ENCODE results near the gene CDH20. TPM values are rescaled to one million over a fixed set of nuclear protein-coding genes. Genes with fewer than 3 reads are reported as not detected.

Gene CDH20
- total and polyA plus RNA-seq, 10 donors: 0.04 to 0.05 TPM; not detected in 8

- no peaks in the 10 kb centered on the region for H3K27me3 ChIP-seq (replicated peaks in 1 of 7)
- H3K27ac ChIP-seq: no peak overlapping the region
- intact Hi-C loops (cut with DNase I; ENCODE audit: low total_unique reads): no loop called here
- no peak for TF ChIP-seq POLR2AphosphoS5 (IDR thresholded peaks at IDR 0.05)
- TF ChIP-seq POLR2A (IDR thresholded peaks at IDR 0.05): no peak
- TF ChIP-seq, protein P1, sequence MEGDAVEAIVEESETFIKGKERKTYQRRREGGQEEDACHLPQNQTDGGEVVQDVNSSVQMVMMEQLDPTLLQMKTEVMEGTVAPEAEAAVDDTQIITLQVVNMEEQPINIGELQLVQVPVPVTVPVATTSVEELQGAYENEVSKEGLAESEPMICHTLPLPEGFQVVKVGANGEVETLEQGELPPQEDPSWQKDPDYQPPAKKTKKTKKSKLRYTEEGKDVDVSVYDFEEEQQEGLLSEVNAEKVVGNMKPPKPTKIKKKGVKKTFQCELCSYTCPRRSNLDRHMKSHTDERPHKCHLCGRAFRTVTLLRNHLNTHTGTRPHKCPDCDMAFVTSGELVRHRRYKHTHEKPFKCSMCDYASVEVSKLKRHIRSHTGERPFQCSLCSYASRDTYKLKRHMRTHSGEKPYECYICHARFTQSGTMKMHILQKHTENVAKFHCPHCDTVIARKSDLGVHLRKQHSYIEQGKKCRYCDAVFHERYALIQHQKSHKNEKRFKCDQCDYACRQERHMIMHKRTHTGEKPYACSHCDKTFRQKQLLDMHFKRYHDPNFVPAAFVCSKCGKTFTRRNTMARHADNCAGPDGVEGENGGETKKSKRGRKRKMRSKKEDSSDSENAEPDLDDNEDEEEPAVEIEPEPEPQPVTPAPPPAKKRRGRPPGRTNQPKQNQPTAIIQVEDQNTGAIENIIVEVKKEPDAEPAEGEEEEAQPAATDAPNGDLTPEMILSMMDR (IDR thresholded peaks at IDR 0.05 in 8 of 11, conservative IDR thresholded peaks at IDR 0.05 in 3 of 11): no peak
- peaks cover 0 to 1% (median 0%) of the 10 kb centered on the region in 8 donors for H3K9me3 ChIP-seq
- 84 to 94% (median 86%) methylated on average over 3 of the region's 3 CpGs for WGBS, 5 donors
- H3K4me3 ChIP-seq: no peak overlapping the region
- no peaks in the 10 kb centered on the region for H3K36me3 ChIP-seq
- no peak for DNase-seq
- no peaks in the 10 kb centered on the region for H3K4me1 ChIP-seq
Measured at GRCh38 chr18:61466736-61467135, 133.5 kb downstream of the CDH20 start.

GRCh38 chr18:61470031-61470674 is 136.9 kb downstream of the CDH20 start:
- WGBS, 5 donors: 90 to 95% (median 92%) methylated on average over 16 of the region's 16 CpGs
- DNase-seq: no peak

DNA sequence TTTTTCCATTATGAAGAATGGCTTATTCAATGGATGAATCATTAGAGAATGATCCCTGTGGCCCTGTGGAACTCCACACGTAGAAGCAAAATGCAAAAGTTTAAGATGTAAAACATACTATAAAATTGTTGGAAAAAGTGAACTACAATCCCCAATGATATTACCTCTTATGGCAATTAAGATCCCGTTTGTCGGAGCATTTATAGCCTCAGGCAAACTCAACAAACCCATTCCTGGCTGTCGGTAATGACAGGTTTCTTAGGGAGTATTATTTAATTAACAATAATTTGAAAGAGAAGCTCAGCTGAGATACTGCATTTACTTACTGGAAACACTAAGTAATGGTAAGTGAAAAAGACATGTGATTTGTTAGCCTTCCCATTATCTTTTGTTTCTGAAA is 138.3 kb downstream of the CDH20 start:
- H3K27ac ChIP-seq: no peak overlapping the region
- DNase-seq: no peak
- no peaks in the 10 kb centered on the region for H3K9me3 ChIP-seq
- no peaks in the 10 kb centered on the region for H3K36me3 ChIP-seq
- 83 to 93% (median 86%) methylated on average over 4 of the region's 4 CpGs for WGBS, 5 donors
- H3K27me3 ChIP-seq (replicated peaks in 1 of 7): peaks cover 0 to 6% (median 0%) of the 10 kb centered on the region in 7 donors
- intact Hi-C loops (cut with DNase I; ENCODE audit: low total_unique reads): no loop called here
- H3K4me3 ChIP-seq: no peak overlapping the region
- TF ChIP-seq, protein P1 (IDR thresholded peaks at IDR 0.05 in 8 of 11, conservative IDR thresholded peaks at IDR 0.05 in 3 of 11): no peak
- TF ChIP-seq POLR2AphosphoS5 (IDR thresholded peaks at IDR 0.05): no peak
- TF ChIP-seq POLR2A (IDR thresholded peaks at IDR 0.05): no peak
- no peaks in the 10 kb centered on the region for H3K4me1 ChIP-seq

More at GRCh38 chr18:61470031-61470674, 136.9 kb downstream of the CDH20 start:
- H3K36me3 ChIP-seq: no peaks in the 10 kb centered on the region
- no peaks in the 10 kb centered on the region for H3K9me3 ChIP-seq
- H3K27ac ChIP-seq: no peak overlapping the region
- intact Hi-C loops (cut with DNase I; ENCODE audit: low total_unique reads): no loop called here
- TF ChIP-seq, protein P1 (IDR thresholded peaks at IDR 0.05 in 8 of 11, conservative IDR thresholded peaks at IDR 0.05 in 3 of 11): no peak
- TF ChIP-seq POLR2AphosphoS5 (IDR thresholded peaks at IDR 0.05) (no peak), POLR2A (IDR thresholded peaks at IDR 0.05) (no peak)
- no peaks in the 10 kb centered on the region for H3K4me1 ChIP-seq
- H3K27me3 ChIP-seq (replicated peaks in 1 of 7): peaks cover 0 to 6% (median 0%) of the 10 kb centered on the region in 7 donors
- no peak overlapping the region for H3K4me3 ChIP-seq

GRCh38 chr18:61471942-61472341 is 138.7 kb downstream of the CDH20 start:
- no peaks in the 10 kb centered on the region for H3K9me3 ChIP-seq
- no peak overlapping the region for H3K27ac ChIP-seq
- H3K27me3 ChIP-seq (replicated peaks in 1 of 7): peaks cover 0 to 6% (median 0%) of the 10 kb centered on the region in 7 donors
- H3K4me3 ChIP-seq: no peak overlapping the region
- H3K36me3 ChIP-seq: no peaks in the 10 kb centered on the region
- intact Hi-C loops (cut with DNase I; ENCODE audit: low total_unique reads): no loop called here
- DNase-seq: no peak
- 51 to 74% (median 58%) methylated on average over 5 of the region's 5 CpGs for WGBS, 5 donors
- no peaks in the 10 kb centered on the region for H3K4me1 ChIP-seq
- TF ChIP-seq, protein P1 (IDR thresholded peaks at IDR 0.05 in 8 of 11, conservative IDR thresholded peaks at IDR 0.05 in 3 of 11): no peak
- TF ChIP-seq POLR2A (IDR thresholded peaks at IDR 0.05): no peak
- no peak for TF ChIP-seq POLR2AphosphoS5 (IDR thresholded peaks at IDR 0.05)
